Measurements from ENCODE around the gene TNNT2. TPM values are rescaled to one million over a fixed set of nuclear protein-coding genes. Genes with fewer than 3 reads are reported as not detected.

Gene TNNT2
- total and polyA plus RNA-seq, 2 of the 8 experiments (the other 6 are each of a cell fraction or from before 2014, with no cell fraction given), result 3.1 to 21.0 TPM

GRCh38 chr1:201420608-201421002 lies 43.1 kb upstream of the TNNT2 start (continued):
- TF ChIP-seq CHD2 (IDR thresholded peaks at IDR 0.05; ENCODE audit: low read length) (no peak), KDM4A (IDR thresholded peaks at IDR 0.05; ENCODE audit: low read depth, low read length, severe bottlenecking) (no peak), E2F6 (IDR thresholded peaks at IDR 0.05) (no peak), SIRT6 (IDR thresholded peaks at IDR 0.05; ENCODE audit: low read length) (no peak), POLR2AphosphoS5 (IDR thresholded peaks at IDR 0.05; ENCODE audit: low read depth, low read length) (no peak), EZH2 (IDR thresholded peaks at IDR 0.05; ENCODE audit: low read depth, low read length, severe bottlenecking) (no peak), FOSL1 (IDR thresholded peaks at IDR 0.05; ENCODE audit: insufficient read depth, low read depth, low read length) (no peak), POU5F1 (IDR thresholded peaks at IDR 0.05; ENCODE audit: low read depth, low read length) (no peak)
- TF ChIP-seq, protein P1, sequence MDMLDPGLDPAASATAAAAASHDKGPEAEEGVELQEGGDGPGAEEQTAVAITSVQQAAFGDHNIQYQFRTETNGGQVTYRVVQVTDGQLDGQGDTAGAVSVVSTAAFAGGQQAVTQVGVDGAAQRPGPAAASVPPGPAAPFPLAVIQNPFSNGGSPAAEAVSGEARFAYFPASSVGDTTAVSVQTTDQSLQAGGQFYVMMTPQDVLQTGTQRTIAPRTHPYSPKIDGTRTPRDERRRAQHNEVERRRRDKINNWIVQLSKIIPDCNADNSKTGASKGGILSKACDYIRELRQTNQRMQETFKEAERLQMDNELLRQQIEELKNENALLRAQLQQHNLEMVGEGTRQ (IDR thresholded peaks at IDR 0.05; ENCODE audit: low read length), result no peak

Measured in H1 (cell line).